Fibroblast of the aortic adventitia (primary cell): ENCODE results near the gene FANCE. TPM values are rescaled to one million over a fixed set of nuclear protein-coding genes. Genes with fewer than 3 reads are reported as not detected.

Experiments
- DNase-seq: peaks from one replicate; pipeline ENCODE4 v3.0.0-alpha.2; 2010; ENCODE audit warnings: low read depth
- H3K4me3 ChIP-seq: 2 replicates; pipeline ENCODE4 v1.5.1; 2011; ENCODE audit warnings: low read depth, mild to moderate bottlenecking, control low read depth, low read length, moderate library complexity
- total RNA-seq: library from RNA; depleted of rRNA; stranded (reverse); fragments of >200 nt; gene quantifications from 2 replicates; pipeline ENCODE4 v1.2.3, GENCODE V29; 2012; ENCODE audit warnings: low replicate concordance
- TF ChIP-seq, protein P1 (sequence below): IDR thresholded peaks from 2 replicates; pipeline ENCODE4 v1.5.1; 2011; ENCODE audit warnings: mild to moderate bottlenecking, low read length, control low read depth, inconsistent platforms; ENCODE audit not compliant: insufficient read depth

The FANCE gene
- total RNA-seq, 1 donor: 7.7 TPM

GRCh38 chr6:35419417-35419816 lies 32.7 kb upstream of the FANCE start:
- DNase-seq: peak; percentile 36
- TF ChIP-seq, protein P1, sequence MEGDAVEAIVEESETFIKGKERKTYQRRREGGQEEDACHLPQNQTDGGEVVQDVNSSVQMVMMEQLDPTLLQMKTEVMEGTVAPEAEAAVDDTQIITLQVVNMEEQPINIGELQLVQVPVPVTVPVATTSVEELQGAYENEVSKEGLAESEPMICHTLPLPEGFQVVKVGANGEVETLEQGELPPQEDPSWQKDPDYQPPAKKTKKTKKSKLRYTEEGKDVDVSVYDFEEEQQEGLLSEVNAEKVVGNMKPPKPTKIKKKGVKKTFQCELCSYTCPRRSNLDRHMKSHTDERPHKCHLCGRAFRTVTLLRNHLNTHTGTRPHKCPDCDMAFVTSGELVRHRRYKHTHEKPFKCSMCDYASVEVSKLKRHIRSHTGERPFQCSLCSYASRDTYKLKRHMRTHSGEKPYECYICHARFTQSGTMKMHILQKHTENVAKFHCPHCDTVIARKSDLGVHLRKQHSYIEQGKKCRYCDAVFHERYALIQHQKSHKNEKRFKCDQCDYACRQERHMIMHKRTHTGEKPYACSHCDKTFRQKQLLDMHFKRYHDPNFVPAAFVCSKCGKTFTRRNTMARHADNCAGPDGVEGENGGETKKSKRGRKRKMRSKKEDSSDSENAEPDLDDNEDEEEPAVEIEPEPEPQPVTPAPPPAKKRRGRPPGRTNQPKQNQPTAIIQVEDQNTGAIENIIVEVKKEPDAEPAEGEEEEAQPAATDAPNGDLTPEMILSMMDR: peak; percentile 18
- no peak overlapping the region for H3K4me3 ChIP-seq

- TF ChIP-seq, protein P1: no peak
- no peak for DNase-seq
- no peak overlapping the region for H3K4me3 ChIP-seq
These were observed 32.2 kb upstream of the FANCE start for GRCh38 chr6:35419961-35420360.

- DNase-seq: peak; percentile 91
- H3K4me3 ChIP-seq: no peak overlapping the region
- TF ChIP-seq, protein P1: no peak
These were observed 26.9 kb upstream of the FANCE start for GRCh38 chr6:35425284-35425683.

DNA sequence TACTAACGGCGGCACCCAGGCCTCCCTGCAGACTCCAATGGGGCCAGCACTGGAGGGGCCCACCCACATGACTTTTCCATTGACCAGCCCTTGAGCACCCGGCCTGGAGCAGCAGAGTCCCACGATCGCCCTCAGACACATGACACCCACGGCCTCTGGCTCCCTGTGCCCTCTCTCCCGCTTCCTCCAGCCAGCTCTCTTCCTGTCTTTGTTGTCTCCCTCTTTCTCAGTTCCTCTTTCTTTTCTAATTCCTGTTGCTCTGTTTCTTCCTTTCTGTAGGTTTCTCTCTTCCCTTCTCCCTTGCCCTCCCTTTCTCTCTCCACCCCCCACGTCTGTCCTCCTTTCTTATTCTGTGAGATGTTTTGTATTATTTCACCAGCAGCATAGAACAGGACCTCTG lies 26.1 kb upstream of the FANCE start:
- TF ChIP-seq, protein P1: no peak
- no peak for DNase-seq
- H3K4me3 ChIP-seq: no peak overlapping the region

DNA sequence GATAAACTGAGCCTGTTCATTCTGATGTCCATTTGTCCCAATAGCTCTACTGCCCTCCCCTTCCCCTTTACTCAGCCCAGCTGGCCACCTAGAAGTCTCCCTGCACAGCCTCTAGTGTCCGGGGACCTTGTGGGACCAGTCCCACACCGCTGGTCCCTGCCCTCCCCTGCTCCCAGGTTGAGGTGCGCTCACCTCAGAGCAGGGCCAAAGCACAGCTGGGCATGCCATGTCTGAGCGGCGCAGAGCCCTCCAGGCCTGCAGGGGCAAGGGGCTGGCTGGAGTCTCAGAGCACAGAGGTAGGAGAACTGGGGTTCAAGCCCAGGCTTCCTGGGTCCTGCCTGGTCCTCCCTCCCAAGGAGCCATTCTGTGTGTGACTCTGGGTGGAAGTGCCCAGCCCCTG lies 24.7 kb upstream of the FANCE start:
- H3K4me3 ChIP-seq: no peak overlapping the region
- TF ChIP-seq, protein P1: no peak
- no peak for DNase-seq

DNA sequence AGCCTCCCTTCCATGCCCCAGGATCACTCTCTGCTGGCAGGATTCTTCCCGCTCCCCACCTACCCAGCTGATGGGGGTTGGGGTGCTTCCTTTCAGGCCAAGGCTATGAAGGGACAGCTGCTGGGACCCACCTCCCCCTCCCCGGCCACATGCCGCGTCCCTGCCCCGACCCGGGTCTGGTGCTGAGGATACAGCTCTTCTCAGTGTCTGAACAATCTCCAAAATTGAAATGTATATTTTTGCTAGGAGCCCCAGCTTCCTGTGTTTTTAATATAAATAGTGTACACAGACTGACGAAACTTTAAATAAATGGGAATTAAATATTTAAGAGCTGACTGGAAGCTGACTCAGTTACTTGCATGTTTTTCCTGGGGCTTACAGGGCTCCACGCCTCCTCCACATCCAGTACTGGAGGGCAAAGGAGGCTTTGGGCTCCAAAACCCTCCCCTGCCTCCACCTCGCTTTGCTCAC lies 24.3 kb upstream of the FANCE start:
- peak; percentile 71 for DNase-seq
- TF ChIP-seq, protein P1: no peak
- no peak overlapping the region for H3K4me3 ChIP-seq
